Mesendoderm (in vitro differentiated cells): ENCODE results near the gene MOB3A.

Source experiments
- DNase-seq: peaks from one replicate; pipeline ENCODE4 v3.0.0; 2013
- H2AK5ac ChIP-seq: 2 replicates; pipeline ENCODE4 v1.6.1; 2013; ENCODE audit warnings: low read length, inconsistent platforms
- H2BK120ac ChIP-seq: 2 replicates; pipeline ENCODE4 v1.6.1; 2013; ENCODE audit warnings: low read depth, mild to moderate bottlenecking, low read length, moderate library complexity, mixed read lengths
- H2BK15ac ChIP-seq: replicated peaks from 2 replicates; pipeline ENCODE4 v1.6.1; 2013; ENCODE audit warnings: low read depth, mild to moderate bottlenecking, moderate library complexity
- H2BK5ac ChIP-seq: 2 replicates; pipeline ENCODE4 v1.6.1; 2013; ENCODE audit warnings: low read length, inconsistent platforms
- H3K18ac ChIP-seq: 2 replicates; pipeline ENCODE4 v1.6.1; 2013; ENCODE audit warnings: mild to moderate bottlenecking, low read length, mixed read lengths
- H3K23ac ChIP-seq: one replicate; pipeline ENCODE4 v1.6.1; 2013; ENCODE audit warnings: low read length
- H3K27ac ChIP-seq: 2 replicates; pipeline ENCODE4 v1.5.1; 2013; ENCODE audit warnings: low read depth, mild to moderate bottlenecking, inconsistent platforms, low read length, moderate library complexity
- H3K27me3 ChIP-seq: 2 replicates; pipeline ENCODE4 v1.6.1; 2013; ENCODE audit warnings: low read length, control low read depth, mild to moderate bottlenecking, inconsistent platforms; ENCODE audit not compliant: insufficient read depth, poor library complexity
- H3K36me3 ChIP-seq: 2 replicates; pipeline ENCODE4 v1.6.1; 2013; ENCODE audit warnings: low read length, inconsistent platforms; ENCODE audit not compliant: control insufficient read depth, insufficient read depth
- H3K4ac ChIP-seq: one replicate; pipeline ENCODE4 v1.6.1; 2013; ENCODE audit warnings: low read depth, mild to moderate bottlenecking, low read length, moderate library complexity
- H3K4me1 ChIP-seq: 2 replicates; pipeline ENCODE4 v1.6.1; 2013; ENCODE audit warnings: low read depth, low read length, inconsistent platforms; ENCODE audit not compliant: control insufficient read depth
- H3K4me2 ChIP-seq: 2 replicates; pipeline ENCODE4 v1.6.1; 2013; ENCODE audit warnings: low read length
- H3K4me3 ChIP-seq: 2 replicates; pipeline ENCODE4 v1.5.1; 2013; ENCODE audit warnings: mild to moderate bottlenecking, low read length
- H3K56ac ChIP-seq: one replicate; pipeline ENCODE4 v1.6.1; 2013; ENCODE audit warnings: low read length
- H3K79me1 ChIP-seq: 2 replicates; pipeline ENCODE4 v1.6.1; 2013; ENCODE audit warnings: low read length, inconsistent platforms
- H3K79me2 ChIP-seq: 2 replicates; pipeline ENCODE4 v1.6.1; 2013; ENCODE audit warnings: mild to moderate bottlenecking, low read length; ENCODE audit not compliant: control insufficient read depth, insufficient read depth
- H3K9ac ChIP-seq: 2 replicates; pipeline ENCODE4 v1.6.1; 2013; ENCODE audit warnings: low read length, inconsistent platforms
- H4K5ac ChIP-seq: one replicate; pipeline ENCODE4 v1.6.1; 2013; ENCODE audit warnings: low read length
- H4K8ac ChIP-seq: one replicate; pipeline ENCODE4 v1.6.1; 2013; ENCODE audit warnings: low read depth, mild to moderate bottlenecking, control low read depth, low read length, moderate library complexity
- WGBS: extraction: QIAGEN DNeasy Blood & Tissue Kit; methylation state at CpG from one replicate; pipeline ENCODE4 v1.1.7; 2013; ENCODE audit warnings: low lambda C conversion rate, missing lambda C conversion rate; ENCODE audit not compliant: insufficient coverage; ENCODE audit errors: extremely low coverage; 5-methylcytosine and 5-hydroxymethylcytosine counted together

MOB3A gene

GRCh38 chr19:2139385-2140137 is 43.4 kb upstream of the MOB3A start:
- Histone ChIP-seq H2BK120ac (no peak overlapping the region), H3K18ac (no peak overlapping the region), H3K36me3 (peaks cover 9% of the 10 kb centered on the region), H3K27ac (no peak overlapping the region), H3K9ac (no peak overlapping the region), H3K79me1 (peaks cover 20% of the 10 kb centered on the region), H3K4ac (no peak overlapping the region), H4K8ac (no peak overlapping the region), H4K5ac (no peak overlapping the region), H3K56ac (no peak overlapping the region), H3K4me2 (no peak overlapping the region), H3K4me1 (no peaks in the 10 kb centered on the region), H3K23ac (no peak overlapping the region), H3K79me2 (peaks cover 46% of the 10 kb centered on the region), H3K4me3 (no peak overlapping the region), H2BK15ac (no peak overlapping the region), H2BK5ac (no peak overlapping the region), H2AK5ac (no peak overlapping the region), H3K27me3 (no peaks in the 10 kb centered on the region)
- DNase-seq: no peak
- no CpG with 5 or more reads among the region's 22 CpGs for WGBS

GRCh38 chr19:2138061-2138728 is 42.1 kb upstream of the MOB3A start:
- no CpG with 5 or more reads among the region's 23 CpGs for WGBS
- H3K18ac ChIP-seq: no peak overlapping the region
- DNase-seq: no peak
- no peaks in the 10 kb centered on the region for H3K27me3 ChIP-seq
- no peak overlapping the region for H3K4me2 ChIP-seq
- peaks cover 9% of the 10 kb centered on the region for H3K36me3 ChIP-seq
- H2BK15ac ChIP-seq: no peak overlapping the region
- peaks cover 36% of the 10 kb centered on the region for H3K79me2 ChIP-seq
- no peak overlapping the region for H4K8ac ChIP-seq
- H3K56ac ChIP-seq: no peak overlapping the region
- no peak overlapping the region for H3K4me3 ChIP-seq
- H2BK120ac ChIP-seq: no peak overlapping the region
- no peak overlapping the region for H2AK5ac ChIP-seq
- no peak overlapping the region for H2BK5ac ChIP-seq
- peaks cover 20% of the 10 kb centered on the region for H3K79me1 ChIP-seq
- no peak overlapping the region for H3K23ac ChIP-seq
- no peaks in the 10 kb centered on the region for H3K4me1 ChIP-seq
- H4K5ac ChIP-seq: no peak overlapping the region
- no peak overlapping the region for H3K4ac ChIP-seq
- no peak overlapping the region for H3K27ac ChIP-seq
- no peak overlapping the region for H3K9ac ChIP-seq

- no peak overlapping the region for H2BK5ac ChIP-seq
- H3K4me3 ChIP-seq: no peak overlapping the region
- no peak overlapping the region for H3K27ac ChIP-seq
- H3K56ac ChIP-seq: no peak overlapping the region
- no peak overlapping the region for H3K4ac ChIP-seq
- H3K4me2 ChIP-seq: no peak overlapping the region
- peaks cover 17% of the 10 kb centered on the region for H3K36me3 ChIP-seq
- H3K9ac ChIP-seq: no peak overlapping the region
- peak; percentile 9 for DNase-seq
- no CpG with 5 or more reads among the region's 23 CpGs for WGBS
- no peak overlapping the region for H2AK5ac ChIP-seq
- H3K18ac ChIP-seq: no peak overlapping the region
- H2BK15ac ChIP-seq: no peak overlapping the region
- H3K79me2 ChIP-seq: peaks cover 29% of the 10 kb centered on the region
- H3K4me1 ChIP-seq: no peaks in the 10 kb centered on the region
- no peak overlapping the region for H2BK120ac ChIP-seq
- H3K23ac ChIP-seq: no peak overlapping the region
- no peak overlapping the region for H4K8ac ChIP-seq
- no peak overlapping the region for H4K5ac ChIP-seq
- H3K79me1 ChIP-seq: peaks cover 18% of the 10 kb centered on the region
- H3K27me3 ChIP-seq: no peaks in the 10 kb centered on the region
Observed at GRCh38 chr19:2136796-2137195, 40.7 kb upstream of the MOB3A start.

- H4K8ac ChIP-seq: no peak overlapping the region
- H3K9ac ChIP-seq: no peak overlapping the region
- H3K18ac ChIP-seq: no peak overlapping the region
- H3K4me2 ChIP-seq: no peak overlapping the region
- no peak overlapping the region for H3K4me3 ChIP-seq
- H3K23ac ChIP-seq: no peak overlapping the region
- H3K27ac ChIP-seq: no peak overlapping the region
- H3K4me1 ChIP-seq: no peaks in the 10 kb centered on the region
- peaks cover 19% of the 10 kb centered on the region for H3K79me1 ChIP-seq
- no CpG with 5 or more reads among the region's 50 CpGs for WGBS
- no peak overlapping the region for H3K56ac ChIP-seq
- no peak overlapping the region for H2BK15ac ChIP-seq
- no peak for DNase-seq
- peaks cover 17% of the 10 kb centered on the region for H3K36me3 ChIP-seq
- no peak overlapping the region for H4K5ac ChIP-seq
- H3K4ac ChIP-seq: no peak overlapping the region
- peaks cover 23% of the 10 kb centered on the region for H3K79me2 ChIP-seq
- no peak overlapping the region for H2BK5ac ChIP-seq
- H3K27me3 ChIP-seq: no peaks in the 10 kb centered on the region
- H2BK120ac ChIP-seq: no peak overlapping the region
- H2AK5ac ChIP-seq: no peak overlapping the region
Observed at GRCh38 chr19:2135474-2136402, 39.6 kb upstream of the MOB3A start.

GRCh38 chr19:2132731-2133490 is 36.8 kb upstream of the MOB3A start:
- Histone ChIP-seq H3K79me1 (peaks cover 16% of the 10 kb centered on the region), H2BK5ac (no peak overlapping the region), H3K36me3 (peaks cover 16% of the 10 kb centered on the region), H4K5ac (no peak overlapping the region), H4K8ac (no peak overlapping the region), H3K56ac (no peak overlapping the region), H3K4me2 (no peak overlapping the region), H2BK15ac (no peak overlapping the region), H2BK120ac (no peak overlapping the region), H3K4me1 (no peaks in the 10 kb centered on the region), H3K4me3 (no peak overlapping the region), H2AK5ac (no peak overlapping the region), H3K27me3 (no peaks in the 10 kb centered on the region), H3K23ac (no peak overlapping the region), H3K18ac (no peak overlapping the region), H3K27ac (no peak overlapping the region), H3K9ac (no peak overlapping the region), H3K4ac (no peak overlapping the region), H3K79me2 (peaks cover 8% of the 10 kb centered on the region)
- no CpG with 5 or more reads among the region's 19 CpGs for WGBS
- DNase-seq: no peak
